Amygdala (tissue), 56 donors: ENCODE data around the gene FHOD1.

Source experiments
- DNase-seq, 56 donors: peaks; one replicate each; lab custom pipeline; 2025; lab: John Stamatoyannopoulos, UW

Gene FHOD1

GRCh38 chr16:67247192-67248072, at the start of gene FHOD1:
FHOD1 (minus strand) TSS chr16:67247481; CDS start chr16:67247410, 71 bp downstream.
- peak in 55 of 56 donors; percentile 50 to 96 (median 84) for DNase-seq

- no peak for DNase-seq
Measured at GRCh38 chr16:67296420-67296819, 49.1 kb upstream of the FHOD1 start.

DNA sequence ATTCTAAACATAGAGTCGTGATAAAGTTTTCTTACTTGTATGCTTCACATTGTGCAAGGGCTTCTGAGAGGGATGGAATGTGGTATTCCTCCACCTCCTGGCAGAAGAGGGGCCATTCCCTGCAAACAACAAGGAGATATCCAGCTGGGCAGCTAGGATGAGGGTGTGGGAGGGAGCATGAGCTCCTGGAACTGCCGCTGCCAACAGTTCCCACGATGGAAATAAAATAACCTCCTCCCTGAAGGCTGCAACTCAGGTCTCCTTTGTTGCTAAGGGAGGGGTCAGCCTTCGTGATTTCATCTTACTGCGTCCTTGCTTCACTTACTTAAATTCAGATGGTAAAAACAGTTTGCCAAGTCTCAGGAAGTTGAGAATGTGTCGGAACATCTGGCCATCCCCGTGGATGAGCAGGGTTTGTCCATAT, 47.7 kb upstream of the FHOD1 start:
- DNase-seq, result no peak

GRCh38 chr16:67294171-67294757, 47.0 kb upstream of the FHOD1 start:
- no peak for DNase-seq

- no peak for DNase-seq
Measured at GRCh38 chr16:67291461-67291860, 44.2 kb upstream of the FHOD1 start.

GRCh38 chr16:67287960-67288359, 40.7 kb upstream of the FHOD1 start:
- no peak for DNase-seq

DNA sequence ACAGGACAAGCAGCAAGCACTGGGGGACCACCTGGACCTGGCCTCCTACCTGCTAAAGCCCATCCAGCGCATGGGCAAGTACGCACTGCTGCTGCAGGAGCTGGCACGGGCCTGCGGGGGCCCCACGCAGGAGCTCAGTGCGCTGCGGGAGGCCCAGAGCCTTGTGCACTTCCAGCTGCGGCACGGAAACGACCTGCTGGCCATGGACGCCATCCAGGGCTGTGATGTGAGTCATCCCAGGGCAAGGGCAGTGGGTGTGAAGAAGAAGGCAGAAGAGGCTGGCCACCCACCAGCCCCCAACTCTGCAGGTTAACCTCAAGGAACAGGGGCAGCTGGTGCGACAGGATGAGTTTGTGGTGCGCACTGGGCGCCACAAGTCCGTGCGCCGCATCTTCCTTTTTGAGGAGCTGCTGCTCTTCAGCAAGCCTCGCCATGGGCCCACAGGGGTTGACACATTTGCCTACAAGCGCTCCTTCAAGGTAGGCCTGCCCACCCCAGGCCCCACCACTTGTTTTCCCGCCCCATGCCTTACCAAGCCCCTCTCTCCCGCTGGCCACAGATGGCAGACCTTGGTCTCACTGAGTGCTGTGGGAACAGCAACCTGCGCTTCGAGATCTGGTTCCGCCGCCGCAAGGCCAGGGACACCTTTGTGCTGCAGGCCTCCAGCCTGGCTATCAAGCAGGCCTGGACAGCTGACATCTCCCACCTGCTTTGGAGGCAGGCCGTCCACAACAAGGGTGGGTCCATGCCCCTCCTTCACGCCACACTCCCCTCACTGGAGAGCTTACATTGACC, 39.4 kb upstream of the FHOD1 start:
- no peak for DNase-seq

DNA sequence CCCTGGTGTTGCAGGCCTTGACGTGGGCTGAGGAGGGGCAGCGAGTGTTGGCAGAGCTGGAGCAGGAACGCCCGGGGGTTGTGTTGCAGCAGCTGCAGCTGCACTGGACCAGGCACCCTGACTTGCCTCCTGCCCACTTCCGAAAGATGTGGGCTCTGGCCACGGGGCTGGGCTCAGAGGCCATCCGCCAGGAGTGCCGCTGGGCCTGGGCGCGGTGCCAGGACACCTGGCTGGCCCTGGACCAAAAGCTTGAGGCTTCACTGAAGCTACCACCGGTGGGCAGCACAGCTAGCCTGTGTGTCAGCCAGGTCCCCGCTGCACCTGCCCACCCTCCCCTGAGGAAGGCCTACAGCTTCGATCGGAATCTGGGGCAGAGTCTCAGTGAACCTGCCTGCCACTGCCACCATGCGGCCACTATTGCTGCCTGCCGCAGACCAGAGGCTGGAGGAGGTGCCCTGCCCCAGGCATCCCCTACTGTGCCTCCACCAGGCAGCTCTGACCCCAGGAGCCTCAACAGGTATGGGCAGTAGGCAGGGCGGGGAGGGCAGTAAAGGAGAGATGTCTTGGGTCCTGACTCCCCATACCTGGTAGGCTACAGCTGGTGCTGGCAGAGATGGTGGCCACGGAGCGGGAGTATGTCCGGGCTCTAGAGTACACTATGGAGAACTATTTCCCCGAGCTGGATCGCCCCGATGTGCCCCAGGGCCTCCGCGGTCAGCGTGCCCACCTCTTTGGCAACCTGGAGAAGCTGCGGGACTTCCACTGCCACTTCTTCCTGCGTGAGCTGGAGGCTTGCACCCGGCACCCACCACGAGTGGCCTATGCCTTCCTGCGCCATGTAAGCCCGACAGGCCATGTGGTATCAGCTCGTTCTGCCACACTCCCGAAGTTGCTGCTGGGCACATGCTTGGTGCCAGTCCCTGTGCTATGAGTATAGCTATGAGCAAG, 37.7 kb upstream of the FHOD1 start:
- DNase-seq, result peak in 15 of 56 donors; percentile 2 to 44 (median 17)

- DNase-seq, result no peak
Measured at GRCh38 chr16:67283826-67284555, 36.7 kb upstream of the FHOD1 start.

DNA sequence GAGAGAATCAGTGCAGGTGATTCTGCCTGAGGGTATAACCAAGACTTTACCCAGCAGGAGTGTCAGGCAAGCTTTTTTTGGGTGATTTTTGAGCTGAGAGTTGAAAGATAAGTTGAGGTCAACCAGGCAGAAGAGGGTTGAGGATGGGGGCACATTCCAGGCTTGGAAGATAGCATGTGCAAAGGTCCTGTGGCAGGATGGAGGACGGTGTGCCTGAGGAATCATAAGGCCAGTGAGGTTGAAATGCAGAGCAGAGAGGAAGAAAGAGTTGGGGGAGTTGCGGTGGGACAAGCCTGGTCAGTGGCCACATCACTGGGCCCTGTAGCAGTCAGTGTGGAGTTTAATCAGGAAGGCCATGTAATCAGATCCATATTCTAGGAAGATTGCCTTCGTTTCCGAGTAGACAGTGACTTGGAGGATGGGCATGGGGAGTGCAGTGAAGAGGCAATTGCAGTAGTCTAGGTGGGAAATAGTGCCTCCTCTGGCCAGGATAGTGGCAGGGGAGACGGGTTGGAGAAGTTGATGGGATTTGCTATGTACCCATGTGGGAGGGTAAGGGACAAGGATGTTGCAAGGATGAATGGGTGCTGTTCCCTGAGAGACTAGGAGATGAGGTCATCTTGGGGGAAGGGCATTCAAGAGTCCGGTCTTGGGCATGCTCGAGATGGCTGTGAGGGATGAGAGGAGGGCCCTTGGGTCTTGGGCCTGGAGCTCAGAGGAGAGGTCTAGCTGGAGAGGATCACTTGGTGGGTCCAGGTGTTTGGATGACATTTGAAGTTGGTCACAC, 36.0 kb upstream of the FHOD1 start:
- no peak for DNase-seq

GRCh38 chr16:67282447-67282805, 35.1 kb upstream of the FHOD1 start:
- no peak for DNase-seq

- no peak for DNase-seq
Measured at GRCh38 chr16:67281536-67282446, 34.5 kb upstream of the FHOD1 start.

DNA sequence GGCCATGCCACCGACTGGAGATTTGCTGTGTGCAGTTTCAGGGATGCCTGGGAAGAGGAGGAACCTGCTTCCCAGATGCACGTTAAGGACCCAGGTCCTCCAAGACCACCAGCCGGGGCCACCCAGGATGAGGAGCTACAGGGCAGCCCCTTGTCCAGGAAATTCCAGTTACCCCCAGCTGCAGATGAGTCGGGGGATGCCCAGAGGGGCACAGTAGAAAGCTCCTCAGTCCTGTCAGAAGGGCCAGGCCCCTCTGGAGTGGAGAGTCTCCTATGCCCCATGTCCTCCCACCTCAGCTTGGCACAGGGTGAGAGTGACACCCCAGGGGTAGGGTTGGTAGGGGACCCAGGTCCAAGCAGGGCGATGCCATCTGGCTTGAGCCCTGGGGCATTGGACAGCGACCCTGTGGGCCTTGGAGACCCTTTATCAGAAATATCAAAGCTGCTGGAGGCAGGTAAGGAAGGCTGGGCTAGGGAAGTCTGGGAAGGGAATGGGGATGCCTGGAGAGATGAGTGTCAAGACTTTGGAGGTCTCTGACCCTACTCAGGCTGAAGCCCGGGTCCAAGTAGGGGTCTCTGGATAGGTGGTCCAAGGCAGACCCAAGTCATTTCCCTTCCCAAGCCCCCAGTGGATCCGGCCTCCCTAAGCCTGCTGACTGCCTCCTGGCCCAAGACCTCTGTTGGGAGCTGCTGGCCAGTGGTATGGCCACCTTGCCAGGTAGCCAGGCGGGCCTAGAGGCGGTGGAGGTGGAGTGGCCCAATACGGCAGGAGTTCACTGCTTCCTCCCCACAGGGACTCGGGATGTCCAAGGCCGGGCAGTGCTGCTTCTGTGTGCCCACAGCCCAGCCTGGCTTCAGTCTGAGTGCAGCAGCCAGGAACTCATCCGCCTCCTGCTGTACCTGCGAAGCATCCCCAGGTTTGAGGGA, 33.1 kb upstream of the FHOD1 start:
- no peak for DNase-seq

DNA sequence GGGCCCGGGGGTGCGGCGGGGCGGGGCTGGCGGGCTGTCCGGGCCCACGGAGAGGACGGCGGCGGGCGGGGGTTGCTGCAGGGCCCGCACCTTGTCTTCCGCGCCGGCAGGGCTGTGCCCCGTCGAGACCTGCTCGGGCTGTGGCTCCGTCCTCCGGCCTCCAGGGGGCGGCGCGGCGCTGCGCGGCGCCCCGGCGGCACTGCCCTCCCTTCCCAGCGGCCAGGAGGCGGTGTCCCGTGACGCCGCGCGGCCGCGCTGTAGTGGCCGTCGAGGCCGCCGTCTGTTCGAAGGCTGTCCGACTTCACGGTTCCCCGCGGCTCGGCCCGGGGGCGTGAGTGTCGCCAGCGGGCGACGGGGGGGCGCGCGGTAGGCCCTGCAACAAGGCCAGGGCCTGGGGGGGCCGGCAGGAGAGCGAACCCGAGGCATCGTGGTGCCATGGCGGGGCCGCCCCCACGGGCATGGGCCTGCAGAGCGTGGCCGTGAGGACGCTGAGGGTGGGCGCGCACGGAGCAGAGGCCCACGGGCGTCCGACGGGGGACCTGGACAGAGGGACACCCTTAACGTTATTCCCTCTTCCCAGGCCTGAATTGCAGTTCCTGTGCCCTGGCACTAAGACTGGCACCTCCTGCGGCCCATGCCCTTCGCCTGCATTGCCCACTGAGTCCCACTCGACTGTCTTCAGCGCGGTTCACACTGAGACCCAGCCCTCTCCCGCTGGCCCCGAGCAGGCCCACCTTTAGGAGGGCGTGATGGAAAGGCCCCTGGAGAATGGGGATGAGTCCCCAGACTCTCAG, 32.2 kb upstream of the FHOD1 start, which contains the start of gene PLEKHG4:
PLEKHG4 (plus strand) TSS at position 237 of the 794 bp plus-strand sequence; CDS start at position 750, 513 bp downstream.
- peak in 16 of 56 donors; percentile 4 to 63 (median 26) for DNase-seq

DNA sequence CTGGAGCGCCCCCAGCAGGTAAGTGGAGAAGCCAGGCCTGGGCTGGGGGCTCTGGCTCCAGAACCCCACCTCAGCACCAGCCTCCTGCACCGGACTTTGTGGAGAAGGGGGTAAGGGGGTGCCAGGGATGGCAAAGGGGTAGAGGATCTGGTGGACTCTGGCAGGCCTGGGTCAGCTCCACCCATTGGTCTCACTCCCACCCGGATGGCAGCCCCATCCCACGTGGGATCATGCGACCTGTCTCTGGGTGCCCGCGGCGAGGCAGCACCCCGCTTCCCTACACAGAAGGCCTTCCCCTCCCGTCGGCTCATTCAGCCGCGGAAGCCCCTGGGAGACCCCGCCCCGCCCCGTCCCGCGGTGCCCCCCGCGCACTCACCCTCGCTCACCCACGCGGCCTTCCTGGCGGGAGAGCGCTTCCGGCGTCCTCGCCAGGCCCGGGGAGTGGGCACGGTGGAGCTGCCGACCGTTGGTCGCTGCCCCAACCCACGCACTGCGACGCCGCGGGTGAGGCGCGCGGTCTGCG, 31.6 kb upstream of the FHOD1 start:
- DNase-seq, result peak in 3 of 56 donors; percentile 1 to 30 (median 12)
